ENCODE measurements around the gene DCXR.
A peak's percentile ranks its signal among the peaks of the same experiment; 100 is the strongest.

DCXR gene

DNA sequence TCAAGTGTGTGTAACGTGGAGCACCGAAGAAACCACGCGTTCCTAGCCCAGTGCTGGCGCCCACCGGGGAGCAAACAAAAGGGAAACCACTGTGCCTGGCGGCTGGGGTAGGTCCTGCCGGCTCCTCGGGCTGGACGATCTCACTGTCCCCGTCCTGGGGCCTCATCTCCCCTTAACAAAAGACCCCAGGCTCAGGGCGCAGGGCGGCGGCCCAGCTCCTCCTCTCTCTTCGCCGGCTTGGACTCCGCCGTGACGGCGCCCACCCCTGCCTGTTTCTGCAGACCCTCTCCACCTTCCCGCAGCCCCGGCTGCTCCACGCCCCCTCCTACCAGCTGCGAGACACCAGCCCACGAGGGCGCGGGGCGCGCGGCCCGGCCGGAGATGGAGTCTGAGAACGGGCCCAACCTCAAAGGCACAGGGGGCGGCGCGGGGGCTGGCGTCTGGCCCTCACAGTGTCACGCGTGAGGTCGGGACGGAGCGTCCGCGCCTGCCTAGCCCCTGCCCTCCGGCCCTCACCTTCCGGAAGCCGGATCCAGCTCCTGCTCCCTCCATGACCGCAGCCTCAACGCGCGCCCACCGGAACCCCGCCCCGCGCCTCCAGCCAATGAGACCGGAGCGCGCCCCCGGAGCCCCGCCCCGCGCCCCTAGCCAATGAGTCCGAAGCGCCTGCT lies 15.1 kb downstream of the DCXR start, which contains the start of gene CENPX:
CENPX (minus strand) TSS at position 569 of the 671 bp plus-strand sequence; CDS start at position 552, 17 bp downstream.
- peak within 1 kb of the TSS; percentile 90 for H3K4me3 ChIP-seq (ENCODE audit: low read length)
- no peak within 1 kb of the TSS for H3K27ac ChIP-seq (ENCODE audit: low read length)
- H3K27me3 ChIP-seq (ENCODE audit: control insufficient read depth, insufficient read depth, low read length): no peaks in the 10 kb centered on the region
- peaks cover 6% of the 10 kb centered on the region for H3K36me3 ChIP-seq (ENCODE audit: control insufficient read depth, low read depth, low read length)
- H3K9ac ChIP-seq (ENCODE audit: low read length): peak within 1 kb of the TSS; percentile 84
- no peaks in the 10 kb centered on the region for H3K9me3 ChIP-seq (ENCODE audit: control insufficient read depth, low read depth, low read length)
- H3K4me1 ChIP-seq (ENCODE audit: control insufficient read depth, low read depth, low read length): peaks cover 5% of the 10 kb centered on the region

GRCh38 chr17:82021900-82022309 lies 15.6 kb downstream of the DCXR start:
- Histone ChIP-seq H3K4me1 (ENCODE audit: control insufficient read depth, low read depth, low read length) (peaks cover 5% of the 10 kb centered on the region), H3K4me3 (ENCODE audit: low read length) (peak overlapping the region; percentile 90), H3K27ac (ENCODE audit: low read length) (no peak overlapping the region), H3K36me3 (ENCODE audit: control insufficient read depth, low read depth, low read length) (peaks cover 6% of the 10 kb centered on the region), H3K9ac (ENCODE audit: low read length) (peak overlapping the region; percentile 84), H3K27me3 (ENCODE audit: control insufficient read depth, insufficient read depth, low read length) (no peaks in the 10 kb centered on the region), H3K9me3 (ENCODE audit: control insufficient read depth, low read depth, low read length) (no peaks in the 10 kb centered on the region)

DNA sequence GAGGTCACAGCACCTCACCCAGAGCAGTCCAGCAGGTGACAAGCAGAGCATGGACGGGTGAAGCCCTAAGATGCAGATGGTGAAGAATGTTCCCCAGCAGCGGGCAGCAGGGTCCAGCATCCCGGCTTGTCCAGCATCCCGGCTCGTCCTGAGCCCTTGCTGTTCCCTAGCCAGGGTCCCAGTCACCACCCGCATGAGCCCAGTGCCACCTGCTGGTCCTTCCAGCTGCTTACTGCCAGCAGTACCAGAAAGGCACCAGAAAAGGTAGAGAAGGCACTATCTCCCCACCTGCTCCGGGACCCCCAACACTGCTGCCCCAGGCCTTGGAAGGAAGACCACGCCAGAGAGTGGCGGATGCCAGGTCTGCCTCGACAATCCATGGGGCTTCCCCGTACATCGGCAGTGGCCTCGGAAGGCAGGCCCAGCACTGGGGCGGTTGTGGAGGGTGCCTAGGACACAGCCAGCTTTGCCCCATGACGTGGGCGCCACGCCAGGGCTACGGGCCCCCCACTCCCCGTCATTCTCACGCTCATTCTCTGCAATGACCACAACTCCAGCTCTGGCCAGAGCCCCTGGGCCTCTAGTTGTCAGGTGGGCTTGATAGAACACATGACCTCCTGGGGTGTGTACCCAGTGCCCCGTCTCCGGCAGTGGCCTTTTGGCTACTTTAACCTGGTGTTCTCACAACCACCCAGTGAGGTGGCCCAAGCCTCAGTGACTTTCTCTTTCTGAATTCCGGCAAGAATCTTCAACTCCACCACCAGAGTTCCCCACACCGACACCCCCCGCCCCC lies 16.2 kb downstream of the DCXR start:
- peak overlapping the region; percentile 90 for H3K4me3 ChIP-seq (ENCODE audit: low read length)
- peak overlapping the region; percentile 84 for H3K9ac ChIP-seq (ENCODE audit: low read length)
- H3K27ac ChIP-seq (ENCODE audit: low read length): no peak overlapping the region
- no peaks in the 10 kb centered on the region for H3K27me3 ChIP-seq (ENCODE audit: control insufficient read depth, insufficient read depth, low read length)
- H3K4me1 ChIP-seq (ENCODE audit: control insufficient read depth, low read depth, low read length): peaks cover 5% of the 10 kb centered on the region
- H3K36me3 ChIP-seq (ENCODE audit: control insufficient read depth, low read depth, low read length): peaks cover 6% of the 10 kb centered on the region
- H3K9me3 ChIP-seq (ENCODE audit: control insufficient read depth, low read depth, low read length): no peaks in the 10 kb centered on the region

DNA sequence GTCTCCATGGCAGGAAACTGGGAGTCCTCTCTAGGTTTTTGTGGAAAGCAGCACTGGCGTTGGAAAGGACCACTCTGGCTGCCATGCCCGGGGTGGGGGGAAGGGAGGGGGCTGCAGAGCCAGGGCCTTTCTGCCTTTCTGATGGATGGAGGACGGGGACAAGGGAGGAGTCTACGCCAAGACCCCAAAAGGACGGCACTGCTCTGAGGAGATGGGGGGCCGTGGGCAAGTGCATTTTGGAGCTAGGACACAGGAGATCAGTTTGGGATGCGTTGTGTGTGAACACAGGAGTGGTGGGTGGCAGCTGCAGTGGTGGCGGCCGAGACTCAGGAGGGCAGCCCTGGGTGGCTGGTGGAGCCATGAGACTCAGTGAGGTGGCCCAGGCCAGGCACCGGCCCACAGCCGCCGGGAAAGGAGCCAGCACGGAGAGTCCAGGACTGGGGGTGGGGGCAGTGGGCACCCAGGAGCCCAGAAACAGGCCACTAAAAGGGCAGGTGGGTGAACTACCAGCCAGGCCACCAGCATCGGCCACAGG lies 16.9 kb downstream of the DCXR start:
- H3K36me3 ChIP-seq (ENCODE audit: control insufficient read depth, low read depth, low read length): peaks cover 6% of the 10 kb centered on the region
- H3K27ac ChIP-seq (ENCODE audit: low read length): no peak overlapping the region
- no peaks in the 10 kb centered on the region for H3K9me3 ChIP-seq (ENCODE audit: control insufficient read depth, low read depth, low read length)
- H3K27me3 ChIP-seq (ENCODE audit: control insufficient read depth, insufficient read depth, low read length): no peaks in the 10 kb centered on the region
- H3K4me1 ChIP-seq (ENCODE audit: control insufficient read depth, low read depth, low read length): peaks cover 5% of the 10 kb centered on the region
- no peak overlapping the region for H3K9ac ChIP-seq (ENCODE audit: low read length)
- no peak overlapping the region for H3K4me3 ChIP-seq (ENCODE audit: low read length)

- Histone ChIP-seq H3K36me3 (ENCODE audit: control insufficient read depth, low read depth, low read length) (peaks cover 6% of the 10 kb centered on the region), H3K27me3 (ENCODE audit: control insufficient read depth, insufficient read depth, low read length) (no peaks in the 10 kb centered on the region), H3K27ac (ENCODE audit: low read length) (no peak overlapping the region), H3K4me3 (ENCODE audit: low read length) (no peak overlapping the region), H3K9ac (ENCODE audit: low read length) (no peak overlapping the region), H3K4me1 (ENCODE audit: control insufficient read depth, low read depth, low read length) (peaks cover 5% of the 10 kb centered on the region), H3K9me3 (ENCODE audit: control insufficient read depth, low read depth, low read length) (no peaks in the 10 kb centered on the region)
Measured at GRCh38 chr17:82019690-82020571, 17.6 kb downstream of the DCXR start.

GRCh38 chr17:82018989-82019689 lies 18.4 kb downstream of the DCXR start:
- Histone ChIP-seq H3K9me3 (ENCODE audit: control insufficient read depth, low read depth, low read length) (no peaks in the 10 kb centered on the region), H3K27ac (ENCODE audit: low read length) (no peak overlapping the region), H3K9ac (ENCODE audit: low read length) (no peak overlapping the region), H3K36me3 (ENCODE audit: control insufficient read depth, low read depth, low read length) (peaks cover 6% of the 10 kb centered on the region), H3K4me3 (ENCODE audit: low read length) (no peak overlapping the region), H3K27me3 (ENCODE audit: control insufficient read depth, insufficient read depth, low read length) (no peaks in the 10 kb centered on the region), H3K4me1 (ENCODE audit: control insufficient read depth, low read depth, low read length) (peaks cover 5% of the 10 kb centered on the region)

DNA sequence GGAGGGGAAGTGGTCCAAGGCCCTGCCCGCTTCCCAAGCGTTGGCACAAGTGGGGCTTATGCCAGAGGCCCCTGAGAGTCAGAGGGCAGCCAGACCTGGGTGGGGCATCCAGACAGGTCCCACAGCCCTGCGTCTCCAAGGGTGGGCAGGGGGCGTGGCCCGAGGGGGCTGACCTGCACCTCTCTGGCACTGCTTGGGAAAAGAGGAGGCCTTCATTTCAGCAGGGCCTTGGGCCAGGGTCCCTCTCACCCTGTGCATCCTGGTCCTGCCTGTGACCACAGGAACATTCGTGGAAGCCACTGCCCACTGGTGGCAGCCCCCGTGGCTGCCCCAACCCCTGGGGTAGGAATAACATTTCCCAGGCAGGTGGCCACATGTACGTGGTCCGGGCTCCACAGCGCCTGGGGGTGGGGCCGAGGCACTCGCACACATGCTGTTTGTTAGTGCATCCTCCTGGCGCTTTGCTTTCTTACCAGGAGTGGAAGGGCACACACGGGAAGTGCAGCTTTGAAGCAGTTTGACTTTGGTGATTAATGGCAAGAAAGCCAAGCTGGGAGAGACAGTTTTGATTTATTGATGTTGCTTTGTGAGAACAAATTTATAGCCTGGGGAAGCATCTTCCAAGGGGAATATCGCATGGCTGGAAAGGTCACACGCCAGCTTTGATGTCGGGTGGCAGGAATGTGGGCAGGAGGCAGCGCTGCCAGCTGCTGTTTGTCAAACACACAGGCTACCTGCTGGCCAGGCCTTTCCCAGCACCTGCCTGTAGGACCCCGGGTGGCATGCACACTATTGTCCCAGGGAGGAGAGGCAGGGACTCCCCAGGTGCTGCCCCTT lies 19.1 kb downstream of the DCXR start:
- Histone ChIP-seq H3K9me3 (ENCODE audit: control insufficient read depth, low read depth, low read length) (no peaks in the 10 kb centered on the region), H3K4me3 (ENCODE audit: low read length) (no peak overlapping the region), H3K4me1 (ENCODE audit: control insufficient read depth, low read depth, low read length) (peaks cover 5% of the 10 kb centered on the region), H3K27ac (ENCODE audit: low read length) (no peak overlapping the region), H3K9ac (ENCODE audit: low read length) (no peak overlapping the region), H3K36me3 (ENCODE audit: control insufficient read depth, low read depth, low read length) (peaks cover 6% of the 10 kb centered on the region), H3K27me3 (ENCODE audit: control insufficient read depth, insufficient read depth, low read length) (no peaks in the 10 kb centered on the region)

DNA sequence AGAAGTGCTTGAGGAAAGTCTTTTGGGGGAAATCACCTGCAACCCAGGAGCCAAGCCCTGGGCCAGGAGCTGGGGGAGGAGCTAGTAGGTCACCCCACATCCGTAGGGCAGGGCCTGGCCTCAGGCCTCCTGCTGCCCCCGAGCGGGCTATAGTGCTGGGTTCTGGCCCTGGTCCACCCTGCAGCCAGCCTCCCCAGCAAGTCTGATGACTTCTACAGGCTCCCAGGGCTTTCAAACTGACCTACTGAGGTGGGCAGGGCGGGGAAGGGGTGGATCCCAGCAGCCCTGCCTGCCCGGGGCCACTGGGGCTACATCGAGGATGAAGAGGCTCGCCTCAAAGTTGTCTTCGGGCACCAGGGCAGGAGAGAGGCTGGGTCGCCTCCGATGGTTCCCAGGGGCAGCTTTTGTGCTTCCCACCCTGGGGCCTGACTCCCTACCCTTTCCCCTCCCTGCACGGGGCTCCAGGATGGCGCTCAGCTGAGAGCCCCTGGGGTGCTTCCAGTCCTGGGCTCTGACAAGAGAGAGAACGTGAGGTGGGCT lies 19.8 kb downstream of the DCXR start:
- H3K9ac ChIP-seq (ENCODE audit: low read length): no peak overlapping the region
- no peaks in the 10 kb centered on the region for H3K9me3 ChIP-seq (ENCODE audit: control insufficient read depth, low read depth, low read length)
- H3K27ac ChIP-seq (ENCODE audit: low read length): no peak overlapping the region
- no peaks in the 10 kb centered on the region for H3K27me3 ChIP-seq (ENCODE audit: control insufficient read depth, insufficient read depth, low read length)
- peaks cover 5% of the 10 kb centered on the region for H3K4me1 ChIP-seq (ENCODE audit: control insufficient read depth, low read depth, low read length)
- peaks cover 6% of the 10 kb centered on the region for H3K36me3 ChIP-seq (ENCODE audit: control insufficient read depth, low read depth, low read length)
- no peak overlapping the region for H3K4me3 ChIP-seq (ENCODE audit: low read length)

DNA sequence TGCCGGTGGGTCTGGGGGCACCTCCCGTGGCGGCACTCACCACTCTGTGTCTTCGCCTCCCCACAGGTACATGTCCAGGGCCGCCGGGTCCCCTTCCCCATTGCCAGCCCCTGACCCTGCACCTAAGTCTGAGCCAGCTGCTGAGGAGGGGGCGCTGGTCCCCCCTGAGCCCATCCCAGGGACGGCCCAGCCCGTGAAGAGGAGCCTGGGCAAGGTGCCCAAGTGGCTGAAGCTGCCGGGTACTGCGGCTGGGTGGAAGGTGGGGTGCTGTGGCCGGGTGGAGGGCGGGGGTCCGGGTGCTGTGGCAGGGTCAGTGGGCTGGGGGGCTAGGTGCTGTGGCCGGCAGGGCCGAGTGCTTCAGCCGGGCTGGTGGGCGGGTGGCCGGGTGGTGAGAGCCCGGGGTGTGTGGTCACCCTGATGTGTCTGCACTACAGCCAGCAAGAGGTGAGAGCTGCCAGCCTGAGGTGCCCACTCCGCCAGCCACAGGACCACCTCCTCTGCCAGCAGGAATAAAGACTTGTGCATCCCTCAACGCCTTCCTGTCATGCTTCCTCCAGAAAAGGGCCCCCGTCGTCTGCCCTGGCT lies 20.5 kb downstream of the DCXR start:
- H3K9me3 ChIP-seq (ENCODE audit: control insufficient read depth, low read depth, low read length): no peaks in the 10 kb centered on the region
- no peak overlapping the region for H3K27ac ChIP-seq (ENCODE audit: low read length)
- peaks cover 6% of the 10 kb centered on the region for H3K36me3 ChIP-seq (ENCODE audit: control insufficient read depth, low read depth, low read length)
- no peaks in the 10 kb centered on the region for H3K27me3 ChIP-seq (ENCODE audit: control insufficient read depth, insufficient read depth, low read length)
- no peak overlapping the region for H3K9ac ChIP-seq (ENCODE audit: low read length)
- peaks cover 5% of the 10 kb centered on the region for H3K4me1 ChIP-seq (ENCODE audit: control insufficient read depth, low read depth, low read length)
- no peak overlapping the region for H3K4me3 ChIP-seq (ENCODE audit: low read length)

Measured in iPS-18a (cell line).